ENCODE results near the gene MED29. TPM values are rescaled to one million over a fixed set of nuclear protein-coding genes. Genes with fewer than 3 reads are reported as not detected.

Gene MED29
- total and polyA plus RNA-seq, 2 experiments from 2014 or later: 43.8 to 59.6 TPM

DNA sequence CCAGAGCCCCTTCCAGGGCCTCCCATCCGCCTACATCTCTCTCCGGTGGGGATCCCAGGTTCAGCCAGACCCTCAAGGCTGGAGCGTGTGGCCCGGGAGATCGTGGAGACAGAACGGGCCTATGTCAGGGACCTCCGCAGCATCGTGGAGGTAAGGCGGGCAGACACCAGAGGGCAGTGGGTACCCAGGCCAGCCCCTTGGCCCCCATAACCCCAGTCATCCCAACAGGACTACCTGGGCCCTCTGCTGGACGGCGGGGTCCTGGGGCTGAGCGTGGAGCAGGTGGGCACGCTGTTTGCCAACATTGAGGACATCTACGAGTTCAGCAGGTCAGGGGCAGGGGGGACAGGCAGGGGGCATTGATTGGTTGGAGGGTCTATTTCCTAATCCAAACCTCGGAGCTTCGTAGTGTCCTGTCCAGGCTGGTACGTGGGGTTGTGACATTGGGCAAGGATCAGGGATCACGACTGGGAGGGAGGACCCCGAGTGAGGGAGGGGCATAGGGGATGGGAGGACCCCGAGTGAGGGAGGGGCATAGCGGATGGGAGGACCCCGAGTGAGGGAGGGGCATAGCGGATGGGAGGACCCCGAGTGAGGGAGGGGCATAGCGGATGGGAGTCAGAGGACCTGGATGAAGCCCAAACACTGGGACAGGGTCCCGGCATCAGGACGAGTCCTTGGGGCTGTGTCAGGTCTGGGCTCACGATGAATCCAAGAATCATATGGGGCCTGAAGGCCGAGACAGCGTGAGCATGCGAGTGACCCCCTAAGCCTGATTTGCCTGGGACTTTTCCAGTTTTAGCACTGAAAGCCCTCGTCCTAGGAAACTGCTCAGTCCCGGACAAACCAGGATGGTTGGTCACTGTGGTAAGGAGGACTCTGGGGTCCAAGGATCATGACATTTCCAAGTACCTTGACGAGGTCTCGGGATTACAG lies 24.2 kb downstream of the MED29 start:
- no peaks in the 10 kb centered on the region for H3K9me3 ChIP-seq (ENCODE audit: low read depth)
- H3K4me3 ChIP-seq: no peak overlapping the region
- peak overlapping the region; percentile 95 for H3K27ac ChIP-seq
- H3K27me3 ChIP-seq: no peaks in the 10 kb centered on the region
- peaks cover 17% of the 10 kb centered on the region for H3K4me1 ChIP-seq (ENCODE audit: low read depth)
- H3K36me3 ChIP-seq: peaks cover 28% of the 10 kb centered on the region
- TF ChIP-seq CTCF (IDR thresholded peaks at IDR 0.05; ENCODE audit: low read depth, low read length): peak; percentile 5
- no peak for DNase-seq (ENCODE audit: low read depth in 1 of 2, low spot score in 1 of 2)

GRCh38 chr19:39416152-39417120 lies 25.3 kb downstream of the MED29 start:
- Histone ChIP-seq H3K27ac (no peak overlapping the region), H3K27me3 (no peaks in the 10 kb centered on the region), H3K36me3 (peaks cover 38% of the 10 kb centered on the region), H3K4me3 (no peak overlapping the region), H3K9me3 (ENCODE audit: low read depth) (no peaks in the 10 kb centered on the region), H3K4me1 (ENCODE audit: low read depth) (peaks cover 7% of the 10 kb centered on the region)
- TF ChIP-seq CTCF (IDR thresholded peaks at IDR 0.05; ENCODE audit: low read depth, low read length): no peak
- DNase-seq (ENCODE audit: low read depth in 1 of 2, low spot score in 1 of 2): no peak

- H3K27me3 ChIP-seq: no peaks in the 10 kb centered on the region
- peaks cover 4% of the 10 kb centered on the region for H3K4me1 ChIP-seq (ENCODE audit: low read depth)
- H3K27ac ChIP-seq: no peak overlapping the region
- H3K4me3 ChIP-seq: no peak overlapping the region
- DNase-seq (ENCODE audit: low read depth in 1 of 2, low spot score in 1 of 2): no peak
- no peak for TF ChIP-seq CTCF (IDR thresholded peaks at IDR 0.05; ENCODE audit: low read depth, low read length)
- H3K9me3 ChIP-seq (ENCODE audit: low read depth): no peaks in the 10 kb centered on the region
- H3K36me3 ChIP-seq: peaks cover 45% of the 10 kb centered on the region
Observed at GRCh38 chr19:39417463-39418181, 26.4 kb downstream of the MED29 start.

- Histone ChIP-seq H3K9me3 (ENCODE audit: low read depth) (no peaks in the 10 kb centered on the region), H3K36me3 (peaks cover 52% of the 10 kb centered on the region), H3K27ac (no peak overlapping the region), H3K4me3 (no peak overlapping the region), H3K4me1 (ENCODE audit: low read depth) (peaks cover 4% of the 10 kb centered on the region), H3K27me3 (no peaks in the 10 kb centered on the region)
- no peak for TF ChIP-seq CTCF (IDR thresholded peaks at IDR 0.05; ENCODE audit: low read depth, low read length)
- no peak for DNase-seq (ENCODE audit: low read depth in 1 of 2, low spot score in 1 of 2)
Observed at GRCh38 chr19:39419003-39419402, 27.8 kb downstream of the MED29 start.

DNA sequence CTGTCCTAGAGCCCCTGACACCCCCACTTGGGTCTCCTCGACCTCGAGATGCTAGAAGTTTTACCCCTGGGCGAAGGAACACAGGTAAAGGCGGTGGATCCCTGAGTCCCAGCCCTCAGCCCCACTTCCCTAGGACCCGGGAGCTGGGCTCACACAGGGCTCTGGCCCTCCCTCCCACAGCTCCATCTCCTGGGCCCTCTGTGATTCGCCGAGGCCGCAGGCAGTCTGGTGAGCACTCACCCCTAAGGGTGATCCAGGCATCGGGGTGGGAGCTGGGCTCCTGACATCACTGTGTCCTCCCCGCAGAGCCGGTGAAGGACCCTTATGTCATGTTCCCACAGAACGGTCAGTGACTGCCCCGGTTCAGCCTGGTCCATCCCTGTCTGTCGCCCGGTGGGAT lies 29.6 kb downstream of the MED29 start:
- no peak for DNase-seq (ENCODE audit: low read depth in 1 of 2, low spot score in 1 of 2)
- peaks cover 54% of the 10 kb centered on the region for H3K36me3 ChIP-seq
- no peaks in the 10 kb centered on the region for H3K4me1 ChIP-seq (ENCODE audit: low read depth)
- no peak overlapping the region for H3K27ac ChIP-seq
- H3K4me3 ChIP-seq: no peak overlapping the region
- H3K9me3 ChIP-seq (ENCODE audit: low read depth): no peaks in the 10 kb centered on the region
- TF ChIP-seq CTCF (IDR thresholded peaks at IDR 0.05; ENCODE audit: low read depth, low read length): no peak
- H3K27me3 ChIP-seq: no peaks in the 10 kb centered on the region
